HG03432 (cell line): ENCODE results near the gene MBNL2.

Experiments used
- ATAC-seq: cut with Tn5 transposase; IDR thresholded peaks from one replicate; pipeline ENCODE4 v1.9.1; 2021; ENCODE audit warnings: mild to moderate bottlenecking, moderate library complexity; ENCODE audit not compliant: unreplicated experiment

The MBNL2 gene

DNA sequence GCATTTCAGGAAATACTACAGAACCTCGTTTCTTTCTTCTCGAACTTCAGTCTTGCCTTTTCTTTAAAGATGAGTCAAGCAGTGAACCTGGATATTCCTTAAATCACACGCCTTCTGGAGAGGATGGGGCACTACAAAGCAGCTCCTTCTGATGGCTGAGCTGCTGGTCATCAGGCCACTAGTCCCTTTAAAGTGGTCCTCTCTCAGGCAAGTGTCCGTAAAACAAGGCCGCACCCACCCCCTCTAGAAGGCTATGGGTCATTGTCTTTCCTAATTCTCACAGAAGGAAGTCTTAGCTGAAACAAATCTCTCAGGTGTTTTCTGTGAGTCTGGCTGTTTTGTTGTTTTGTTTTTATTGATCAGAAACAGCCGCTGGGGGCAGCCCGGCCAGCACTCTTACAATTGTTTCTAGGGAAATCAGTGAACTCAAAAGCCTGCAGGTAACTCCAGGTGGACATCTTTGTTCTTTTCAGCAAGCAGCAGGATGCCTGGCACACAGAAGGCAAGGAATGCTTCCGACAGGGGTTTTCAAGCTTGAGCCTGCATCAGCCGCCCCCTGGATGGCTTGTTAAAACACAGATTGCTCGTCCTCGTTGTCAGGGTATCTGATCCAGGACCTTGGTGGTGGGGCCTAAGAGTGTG lies 45.4 kb downstream of the MBNL2 start:
- ATAC-seq = no peak

- no peak for ATAC-seq
Observed at GRCh38 chr13:97268772-97269171, 46.6 kb downstream of the MBNL2 start.

GRCh38 chr13:97269603-97270002 lies 47.5 kb downstream of the MBNL2 start:
- ATAC-seq = no peak

GRCh38 chr13:97272526-97272925 lies 50.4 kb downstream of the MBNL2 start:
- no peak for ATAC-seq

DNA sequence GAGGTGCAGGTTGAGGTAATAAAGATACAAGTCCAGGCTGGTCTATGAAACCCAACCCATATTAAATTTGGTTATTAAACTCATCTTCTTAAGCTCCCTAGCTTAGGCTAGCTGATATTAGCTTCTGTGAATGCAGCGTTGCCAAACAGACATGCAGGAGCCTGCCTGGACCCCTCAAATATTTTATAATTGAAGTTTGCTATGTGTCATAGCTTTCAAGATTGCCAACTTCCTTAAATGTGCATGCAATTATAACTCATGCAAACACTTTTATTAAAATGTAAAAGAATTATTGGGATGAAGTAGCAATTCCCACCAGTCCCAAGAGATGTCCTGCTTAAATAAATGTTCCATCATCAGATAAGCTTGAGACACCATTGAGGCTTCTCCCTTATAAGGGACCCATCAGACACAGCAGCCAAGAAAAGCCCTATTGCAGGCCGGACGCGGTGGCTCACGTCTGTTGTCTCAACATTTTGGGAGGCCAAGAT lies 51.3 kb downstream of the MBNL2 start:
- ATAC-seq = no peak

DNA sequence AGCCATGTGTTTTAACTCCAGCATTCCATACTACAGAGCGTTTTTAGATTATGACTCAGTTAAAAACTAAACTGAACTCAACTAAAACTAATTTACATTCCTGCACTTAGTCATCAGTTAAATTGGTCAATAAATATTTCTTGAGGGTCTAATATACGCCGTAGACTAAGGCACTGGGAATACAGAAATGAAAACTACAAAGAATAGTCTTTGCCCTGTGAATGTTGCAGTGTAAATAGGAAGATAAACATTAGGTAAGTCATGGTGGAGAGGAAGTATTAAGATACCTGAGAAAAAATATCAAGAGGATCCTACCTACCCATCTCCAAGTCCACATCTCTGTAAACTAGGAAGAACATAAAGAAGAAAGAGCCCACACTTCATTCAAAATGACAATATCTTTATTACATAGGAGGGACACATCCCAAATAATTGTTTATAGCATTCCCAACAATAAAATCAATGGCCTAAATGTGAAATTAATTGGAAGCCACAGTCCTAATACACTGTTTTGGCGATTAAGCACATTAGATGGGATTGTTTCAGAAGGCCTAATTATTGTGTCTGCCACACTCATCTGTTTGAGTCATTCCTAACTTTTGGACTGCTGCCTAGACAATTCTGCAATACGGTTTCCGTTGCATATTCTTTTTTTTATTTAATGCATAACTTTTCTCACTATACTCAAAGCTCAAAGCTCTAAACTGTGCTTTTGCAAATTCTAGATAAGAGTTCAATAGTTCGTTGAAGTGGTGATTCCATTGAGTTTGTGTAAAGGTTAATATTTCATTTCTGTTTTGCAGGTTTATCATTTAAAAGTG lies 52.9 kb downstream of the MBNL2 start:
- peak; percentile 49 for ATAC-seq

DNA sequence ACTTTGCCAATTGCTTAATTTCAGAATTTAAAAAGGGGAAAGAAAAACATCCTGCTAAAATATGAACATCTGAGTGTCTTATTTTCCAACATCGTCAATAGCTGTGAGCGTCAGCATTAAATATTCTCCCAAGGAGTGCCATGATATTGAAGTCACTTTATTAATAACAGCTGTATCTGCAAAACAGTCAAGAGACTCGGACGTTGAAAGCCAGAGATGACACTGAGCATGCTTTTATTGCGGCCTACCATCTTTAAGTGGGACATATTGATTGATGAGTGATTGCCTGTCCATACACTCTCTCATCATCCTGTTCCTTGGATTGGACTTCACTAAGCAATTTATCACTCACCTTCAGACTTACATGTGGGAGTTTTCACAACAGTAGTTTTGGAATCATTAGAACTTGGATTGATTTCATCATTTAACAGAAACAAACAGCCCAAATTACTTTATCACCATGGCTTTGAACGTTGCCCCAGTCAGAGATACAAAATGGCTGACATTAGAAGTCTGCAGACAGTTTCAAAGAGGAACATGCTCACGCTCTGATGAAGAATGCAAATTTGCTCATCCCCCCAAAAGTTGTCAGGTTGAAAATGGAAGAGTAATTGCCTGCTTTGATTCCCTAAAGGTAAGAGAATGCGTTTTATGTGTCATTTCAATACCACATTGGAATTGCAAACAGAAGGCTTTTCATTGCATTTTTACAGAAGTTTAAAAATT lies 53.8 kb downstream of the MBNL2 start:
- ATAC-seq = no peak

DNA sequence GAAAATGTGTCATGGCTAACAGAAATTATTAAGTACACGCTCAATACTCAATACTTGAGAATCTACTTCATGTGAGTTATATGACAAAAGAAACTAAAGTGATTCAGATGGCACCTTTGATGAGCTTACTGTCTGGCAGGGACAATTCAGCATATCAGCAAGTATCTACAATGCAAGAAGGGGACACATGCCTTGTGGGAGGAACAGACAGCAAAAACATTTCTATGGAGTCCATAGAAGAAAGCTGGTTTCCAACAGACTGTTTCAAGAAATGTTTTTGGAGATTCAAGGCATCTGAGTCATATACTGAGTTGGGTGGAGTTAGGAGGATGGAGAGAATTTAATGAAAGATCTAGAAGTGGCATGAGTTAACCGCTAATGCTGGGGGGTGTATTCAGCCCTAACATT lies 54.7 kb downstream of the MBNL2 start:
- ATAC-seq = no peak

GRCh38 chr13:97278435-97279411 lies 56.6 kb downstream of the MBNL2 start:
- no peak for ATAC-seq

GRCh38 chr13:97279913-97280312 lies 57.8 kb downstream of the MBNL2 start:
- ATAC-seq = no peak

DNA sequence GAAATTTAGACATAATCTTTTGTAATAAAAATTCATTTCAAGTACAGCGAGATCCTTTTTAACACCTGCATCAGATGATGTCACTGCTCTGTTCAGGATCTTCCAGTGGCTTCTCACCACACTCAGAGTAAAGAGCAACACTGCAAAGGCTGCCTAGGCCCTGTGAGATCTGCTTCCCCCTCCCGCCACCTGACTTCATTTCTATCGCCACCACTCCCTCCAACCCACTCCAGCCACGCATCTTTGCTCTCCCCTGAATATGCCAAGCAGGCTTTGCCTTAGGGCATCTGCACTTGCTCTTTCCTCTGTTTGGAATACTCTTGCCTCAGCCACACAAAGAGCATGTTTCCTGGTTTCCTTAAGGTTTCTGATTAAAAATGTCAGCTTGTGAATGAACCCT lies 58.3 kb downstream of the MBNL2 start:
- no peak for ATAC-seq

- no peak for ATAC-seq
Observed at GRCh38 chr13:97281028-97281427, 58.9 kb downstream of the MBNL2 start.

DNA sequence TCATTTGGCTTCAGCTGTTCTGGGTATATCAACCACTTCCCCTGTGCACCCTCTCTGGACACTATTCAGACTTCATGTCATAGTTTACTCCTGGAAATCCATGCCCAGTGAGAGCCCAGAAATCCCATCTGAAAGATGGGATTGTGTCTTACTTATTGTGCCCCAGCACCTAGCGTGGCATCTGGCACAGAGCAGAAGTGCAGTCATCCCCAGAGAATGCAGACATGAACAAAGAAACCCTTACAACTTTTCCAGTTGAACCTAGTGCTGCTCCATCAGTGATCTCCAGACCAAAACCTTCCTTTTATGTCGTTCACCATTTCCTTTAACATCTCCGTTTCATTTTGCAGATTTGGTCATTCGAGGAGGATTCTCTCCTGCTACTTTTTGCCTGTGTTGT lies 60.6 kb downstream of the MBNL2 start:
- peak; percentile 32 for ATAC-seq

- peak; percentile 54 for ATAC-seq
Observed at GRCh38 chr13:97283888-97284287, 61.8 kb downstream of the MBNL2 start.

DNA sequence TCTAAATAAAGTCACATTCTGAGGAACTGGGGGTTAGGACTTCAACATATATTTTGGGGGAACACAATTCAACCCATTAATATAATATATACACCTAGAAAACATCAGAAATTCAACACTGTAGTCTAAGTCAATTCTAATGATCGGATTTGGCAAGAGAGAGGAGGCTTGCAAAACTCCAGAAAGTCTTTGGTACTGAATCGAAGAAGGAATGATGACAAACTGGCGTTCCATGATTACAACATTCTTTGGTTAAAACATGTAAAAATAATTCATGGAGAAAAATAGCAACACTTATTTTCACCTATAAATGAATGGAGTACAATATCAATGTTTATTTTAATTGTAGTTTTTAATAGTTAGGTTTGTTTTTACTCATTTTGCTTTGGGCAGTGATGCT lies 62.4 kb downstream of the MBNL2 start:
- ATAC-seq = no peak

GRCh38 chr13:97285221-97285955 lies 63.3 kb downstream of the MBNL2 start:
- ATAC-seq = no peak

DNA sequence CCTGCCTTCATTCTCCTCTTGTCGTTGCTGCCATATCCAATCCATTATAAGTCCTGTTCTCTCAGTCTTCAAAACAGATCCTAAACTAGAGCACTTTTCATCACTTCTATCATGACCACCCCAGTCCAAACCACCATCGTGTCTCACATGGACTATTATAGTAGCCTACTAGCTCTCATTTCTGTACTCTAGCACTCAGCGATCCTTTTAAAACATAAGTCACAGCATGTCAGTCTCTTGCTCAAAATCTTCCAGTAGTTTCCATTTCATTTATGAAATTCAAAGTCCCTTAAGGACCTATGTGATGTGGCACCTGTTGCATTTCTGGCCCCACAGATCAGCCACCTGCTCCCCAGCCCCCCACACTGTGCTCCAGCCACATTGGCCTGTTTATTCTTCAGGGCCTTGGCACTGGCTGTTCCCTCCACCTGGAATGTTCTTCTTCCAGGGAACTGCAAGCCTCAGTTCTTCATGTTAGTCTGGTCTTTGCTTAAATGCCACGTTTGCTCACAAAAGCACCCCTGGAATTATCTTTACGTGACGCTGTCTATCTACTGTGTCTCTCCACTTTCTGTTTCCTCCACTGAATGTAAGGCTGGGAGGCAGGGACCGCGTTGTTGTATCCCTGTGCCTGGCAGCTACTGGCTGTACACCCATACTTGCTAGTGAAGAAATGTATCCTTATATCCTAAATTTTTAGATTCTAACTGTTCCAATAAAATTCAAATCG lies 64.3 kb downstream of the MBNL2 start:
- ATAC-seq = no peak

DNA sequence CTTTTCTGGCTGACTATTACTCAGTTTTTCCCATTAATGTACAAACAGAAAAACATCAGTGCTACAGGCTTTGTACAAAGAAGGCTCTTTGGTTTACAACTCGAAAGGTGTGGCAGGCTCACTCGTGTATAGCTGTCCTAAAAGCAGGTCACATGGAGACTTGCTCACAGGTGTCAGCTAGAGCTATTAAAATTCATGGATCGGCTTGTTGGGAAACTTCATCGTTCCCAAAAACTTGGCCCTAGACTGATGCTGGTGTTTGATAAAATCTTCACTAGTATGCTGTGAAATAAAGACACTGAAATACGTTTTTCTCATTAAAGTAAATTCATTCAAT lies 64.9 kb downstream of the MBNL2 start:
- ATAC-seq = no peak

DNA sequence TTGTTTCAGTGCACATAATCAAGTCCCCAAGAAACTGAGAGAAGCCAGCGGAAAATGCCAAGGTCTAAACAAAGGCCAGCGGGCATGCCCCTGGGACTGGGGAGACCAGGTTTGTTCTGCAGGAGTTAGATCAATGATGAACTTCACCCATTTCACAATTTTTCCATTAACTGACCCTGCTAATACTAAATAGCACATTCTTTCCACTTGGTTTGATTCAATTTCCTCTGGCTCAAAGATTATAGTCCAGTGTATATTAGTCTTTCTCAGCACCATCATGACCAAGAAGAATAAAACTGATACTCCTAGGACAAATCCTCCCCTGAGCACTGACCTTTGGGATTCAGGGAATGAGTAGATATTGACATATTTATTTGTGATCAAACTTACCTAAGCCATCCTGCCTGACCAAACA lies 66.4 kb downstream of the MBNL2 start:
- ATAC-seq = no peak
